SH-SY5Y (cell line): ENCODE measurements around the gene CRACR2A.

ENCODE experiments used
- GATA2 ChIP-seq: IDR thresholded peaks from 2 replicates; pipeline ENCODE4 v1.6.1; 2011; ENCODE audit warnings: mild to moderate bottlenecking, low read depth, low read length
- GATA3 ChIP-seq: IDR thresholded peaks from 2 replicates; pipeline ENCODE4 v1.6.1; 2011; ENCODE audit warnings: low read depth, mild to moderate bottlenecking, low read length, moderate library complexity

DNA sequence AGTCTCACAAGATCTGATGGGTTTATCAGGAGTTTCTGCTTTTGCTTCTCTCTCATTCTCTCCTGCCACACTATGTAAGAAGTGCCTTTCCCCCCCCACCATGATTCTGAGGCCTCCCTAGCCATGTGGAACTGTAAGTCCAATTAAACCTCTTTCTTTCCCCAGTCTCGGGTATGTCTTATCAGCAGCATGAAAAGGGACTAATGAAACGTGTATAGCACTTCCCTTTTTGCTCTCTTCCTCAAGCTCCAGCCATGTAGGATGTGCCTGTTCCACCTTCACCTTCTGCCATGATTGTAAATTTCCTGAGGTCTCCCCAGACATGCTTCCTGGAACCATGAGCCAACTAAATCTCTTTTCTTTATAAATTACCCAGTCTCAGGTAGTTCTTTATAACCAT, 7.0 kb upstream of the CRACR2A start:
- TF ChIP-seq GATA3: no peak
- no peak for TF ChIP-seq GATA2
